ENCODE measurements around the gene ERC2. TPM values are rescaled to one million over a fixed set of nuclear protein-coding genes. Genes with fewer than 3 reads are reported as not detected.

The ERC2 gene
- total and polyA plus RNA-seq, 2 of the 8 experiments (the other 6 are each of a cell fraction or from before 2014, with no cell fraction given): 16.4 to 22.8 TPM

- Histone ChIP-seq H4K5ac (ENCODE audit: insufficient read length, low read depth, low read length) (no peak overlapping the region), H3K36me3 (ENCODE audit: control insufficient read depth in 2 of 4, insufficient read depth in 4 of 4, low read length in 3 of 4) (no peaks in the 10 kb centered on the region), H3K27me3 (replicated peaks in 1 of 4; ENCODE audit: control insufficient read depth in 3 of 4, extremely low read depth in 1 of 4, insufficient read depth in 3 of 4, low read length in 3 of 4) (no peaks in the 10 kb centered on the region), H3K18ac (ENCODE audit: extremely low read depth, low read length) (peak overlapping the region; percentile 33), H3K56ac (replicated peaks; ENCODE audit: insufficient read length, low read depth, low read length) (no peak overlapping the region), H4K8ac (ENCODE audit: extremely low read depth, insufficient read depth, low read length) (no peak overlapping the region), H3K23me2 (ENCODE audit: low read depth, low read length) (no peaks in the 10 kb centered on the region), H3K27ac (ENCODE audit: low read depth, low read length) (no peak overlapping the region), H4K91ac (replicated peaks; ENCODE audit: insufficient read length, low read length) (peak overlapping the region; percentile 31), H2BK20ac (ENCODE audit: low read length) (0 out of 2 replicates have a peak overlapping the region, but pooled peaks have one; percentile 55), H3K4me1 (replicated peaks in 1 of 4; ENCODE audit: control insufficient read depth in 3 of 4, insufficient read depth in 4 of 4, low read length in 3 of 4) (peaks cover 3 to 20% (median 14%) of the 10 kb centered on the region in 4 experiments), H2BK5ac (ENCODE audit: low read depth, low read length) (peak overlapping the region; percentile 32; the same call in 1 of the 2 replicates), H4K20me1 (replicated peaks in 1 of 2; ENCODE audit: control insufficient read depth in 1 of 2, insufficient read depth in 2 of 2, low read length in 2 of 2) (no peaks in the 10 kb centered on the region), H2BK15ac (ENCODE audit: low read length) (0 out of 2 replicates have a peak overlapping the region, but pooled peaks have one; percentile 62), H2AK5ac (ENCODE audit: low read depth, low read length) (no peak overlapping the region), H3K23ac (ENCODE audit: insufficient read length) (no peak overlapping the region), H3K14ac (ENCODE audit: insufficient read length) (no peak overlapping the region), H2AFZ (ENCODE audit: low read length) (no peak overlapping the region), H3K4me2 (ENCODE audit: insufficient read depth in 1 of 2, low read depth in 2 of 2, low read length in 2 of 2) (0 out of 4 replicates have a peak overlapping the region, but pooled peaks of 1 of the 2 experiments have one; percentile 19), H3K9me3 (ENCODE audit: insufficient read depth in 2 of 2, low read depth in 1 of 2, low read length in 1 of 2) (no peaks in the 10 kb centered on the region), H2BK120ac (replicated peaks; ENCODE audit: low read depth, low read length) (no peak overlapping the region), H3K79me2 (ENCODE audit: control insufficient read depth in 1 of 2, insufficient read depth in 2 of 2, low read length in 2 of 2) (no peaks in the 10 kb centered on the region), H3K79me1 (ENCODE audit: low read depth, low read length) (no peaks in the 10 kb centered on the region), H3K4ac (replicated peaks; ENCODE audit: insufficient read length, low read depth, low read length) (no peak overlapping the region), H3K9ac (replicated peaks in 1 of 4; ENCODE audit: extremely low read depth in 1 of 4, low read depth in 3 of 4, low read length in 3 of 4) (no peak overlapping the region), H2BK12ac (ENCODE audit: low read depth, low read length) (0 out of 2 replicates have a peak overlapping the region, but pooled peaks have one; percentile 43), H3K4me3 (ENCODE audit: extremely low read depth in 1 of 4, insufficient read depth in 2 of 4, low read depth in 3 of 4, low read length in 4 of 4) (no peak overlapping the region)
- ChIA-PET POLR2A (ENCODE audit: partially characterized antibody) (interaction anchor here (0.9 to 1.3 kb wide), 2 partner anchors 8 to 22 kb away, joined by 3 read pairs; no protein-coding TSS in a partner anchor), CTCF (ENCODE audit: partially characterized antibody) (interaction anchor here (1.0 kb wide), 1 partner anchor 13 kb away, joined by 3 read pairs; no protein-coding TSS in a partner anchor)
- TF ChIP-seq CTBP2 (IDR thresholded peaks at IDR 0.05; ENCODE audit: borderline replicate concordance, insufficient read depth, insufficient read length, low read length): no peak
- TF ChIP-seq TEAD4 (IDR thresholded peaks at IDR 0.05; ENCODE audit: low read depth, low read length): 0 out of 2 replicates have a peak, but pooled peaks have one; percentile 34
- FAIRE-seq (no peak), DNase-seq (ENCODE audit: low read depth in 1 of 2, low spot score in 2 of 2) (no peak)
- 75 to 83% methylated on average over 1 to 3 of the region's 3 CpGs for WGBS, 2 experiments (ENCODE audit: extremely low coverage in 1 of 2, insufficient coverage in 1 of 2, insufficient read length in 1 of 2, insufficient replicate concordance in 2 of 2, low coverage in 1 of 2, low lambda C conversion rate in 2 of 2, missing lambda C conversion rate in 1 of 2)
Measured at GRCh38 chr3:56110886-56111285, 357.4 kb downstream of the ERC2 start.

Data from H1 (cell line).